GM12801 (cell line): ENCODE data around the gene PBX1.

Experiments used
- TF ChIP-seq, protein P1 (sequence below): IDR thresholded peaks from one replicate; pipeline ENCODE4 v1.5.1; 2011; ENCODE audit warnings: control low read depth; ENCODE audit not compliant: insufficient read length; ENCODE audit errors: extremely low read depth

The PBX1 gene

DNA sequence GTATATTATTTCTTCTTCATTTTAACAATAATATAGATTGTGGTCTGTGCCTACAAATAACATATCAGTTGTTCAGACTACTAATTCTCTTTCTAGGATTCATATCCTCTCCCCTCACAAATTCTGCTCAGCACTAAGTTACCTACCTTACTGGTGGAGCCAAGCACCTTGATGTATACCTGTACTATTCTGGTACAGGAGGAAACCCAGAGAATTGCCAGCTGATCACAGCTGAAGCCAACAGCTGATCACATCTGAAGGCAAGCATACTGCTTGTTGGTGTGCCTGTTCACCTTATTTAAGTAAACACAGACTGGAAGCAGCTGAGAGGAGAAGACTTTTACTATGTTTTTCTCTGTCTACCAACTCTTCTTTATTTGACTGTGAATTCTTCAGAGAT is 101.8 kb downstream of the PBX1 start:
- TF ChIP-seq, protein P1, sequence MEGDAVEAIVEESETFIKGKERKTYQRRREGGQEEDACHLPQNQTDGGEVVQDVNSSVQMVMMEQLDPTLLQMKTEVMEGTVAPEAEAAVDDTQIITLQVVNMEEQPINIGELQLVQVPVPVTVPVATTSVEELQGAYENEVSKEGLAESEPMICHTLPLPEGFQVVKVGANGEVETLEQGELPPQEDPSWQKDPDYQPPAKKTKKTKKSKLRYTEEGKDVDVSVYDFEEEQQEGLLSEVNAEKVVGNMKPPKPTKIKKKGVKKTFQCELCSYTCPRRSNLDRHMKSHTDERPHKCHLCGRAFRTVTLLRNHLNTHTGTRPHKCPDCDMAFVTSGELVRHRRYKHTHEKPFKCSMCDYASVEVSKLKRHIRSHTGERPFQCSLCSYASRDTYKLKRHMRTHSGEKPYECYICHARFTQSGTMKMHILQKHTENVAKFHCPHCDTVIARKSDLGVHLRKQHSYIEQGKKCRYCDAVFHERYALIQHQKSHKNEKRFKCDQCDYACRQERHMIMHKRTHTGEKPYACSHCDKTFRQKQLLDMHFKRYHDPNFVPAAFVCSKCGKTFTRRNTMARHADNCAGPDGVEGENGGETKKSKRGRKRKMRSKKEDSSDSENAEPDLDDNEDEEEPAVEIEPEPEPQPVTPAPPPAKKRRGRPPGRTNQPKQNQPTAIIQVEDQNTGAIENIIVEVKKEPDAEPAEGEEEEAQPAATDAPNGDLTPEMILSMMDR: no peak

DNA sequence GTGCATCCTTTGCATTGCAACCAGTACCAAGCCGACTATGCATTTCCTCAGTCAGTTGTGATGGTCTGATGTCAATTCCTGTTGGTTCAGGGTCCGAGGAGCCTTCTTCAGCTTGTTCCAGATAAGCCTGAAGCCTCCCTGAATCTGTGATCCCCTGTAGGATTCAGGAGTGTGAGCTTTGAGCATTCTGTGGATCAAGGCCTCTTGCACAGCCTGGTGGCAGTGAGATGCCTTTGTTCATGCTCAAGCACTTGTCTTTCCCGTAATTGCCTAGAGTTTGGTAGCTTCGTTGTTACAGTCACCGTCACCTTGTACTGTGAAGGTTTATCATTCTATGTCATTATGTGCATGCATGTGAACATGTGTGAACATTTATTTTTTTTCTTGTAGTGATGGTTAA is 103.5 kb downstream of the PBX1 start:
- TF ChIP-seq, protein P1: no peak

DNA sequence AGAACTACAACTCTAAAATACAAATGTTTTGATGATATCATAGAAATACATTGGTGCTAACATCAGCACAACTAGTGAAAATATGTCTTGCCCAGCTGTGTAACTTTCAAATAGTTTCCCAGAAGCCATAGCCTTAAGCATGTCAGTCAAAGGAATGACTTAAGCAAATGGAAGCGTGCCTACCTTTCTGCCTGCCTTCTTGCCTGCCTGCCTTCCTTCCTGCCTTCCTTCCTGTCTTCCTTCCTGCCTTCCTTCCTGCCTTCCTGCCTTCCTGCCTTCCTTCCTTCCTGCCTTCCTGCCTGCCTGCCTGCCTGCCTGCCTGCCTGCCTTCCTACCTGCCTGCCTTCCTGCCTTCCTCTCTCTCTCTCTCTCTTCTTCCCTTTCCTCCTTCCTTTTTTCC is 104.0 kb downstream of the PBX1 start:
- TF ChIP-seq, protein P1: no peak

DNA sequence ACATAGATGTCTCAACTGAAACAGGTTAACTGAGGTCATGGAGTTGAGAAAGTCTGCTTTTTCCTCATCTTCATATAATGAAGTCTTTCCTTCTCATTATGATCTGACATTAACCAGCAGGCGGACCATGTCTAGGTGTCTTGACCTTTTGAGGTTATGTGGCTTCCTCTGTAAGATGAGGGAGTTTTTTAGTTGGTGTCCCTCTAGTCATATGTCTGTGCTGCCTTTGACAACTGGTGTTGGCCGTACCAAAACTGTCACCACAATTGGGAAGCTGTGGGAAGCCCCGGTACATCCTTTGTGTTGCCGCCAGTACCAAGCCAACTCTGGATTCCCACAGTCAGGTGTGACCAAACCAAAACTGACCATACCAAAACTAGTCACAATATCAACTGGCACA is 105.1 kb downstream of the PBX1 start:
- TF ChIP-seq, protein P1: no peak

DNA sequence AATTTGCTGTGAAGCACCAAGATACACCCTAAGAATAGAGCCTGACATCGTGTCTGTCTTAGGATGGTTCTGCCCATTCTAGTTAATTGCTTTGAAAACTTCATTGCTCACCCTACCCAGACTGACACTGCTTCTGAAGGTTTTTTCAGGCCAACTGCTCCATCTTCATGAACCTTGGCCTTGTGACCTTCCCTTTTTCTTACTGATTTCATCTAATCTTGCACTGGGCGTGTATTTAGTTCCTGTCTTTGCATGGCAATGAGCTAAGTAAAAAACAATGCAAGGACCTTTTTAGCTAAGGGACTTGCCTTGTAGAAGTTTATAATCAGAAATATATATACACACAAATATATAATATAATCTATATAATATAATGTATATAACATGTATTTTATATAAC is 108.0 kb downstream of the PBX1 start:
- TF ChIP-seq, protein P1: no peak

DNA sequence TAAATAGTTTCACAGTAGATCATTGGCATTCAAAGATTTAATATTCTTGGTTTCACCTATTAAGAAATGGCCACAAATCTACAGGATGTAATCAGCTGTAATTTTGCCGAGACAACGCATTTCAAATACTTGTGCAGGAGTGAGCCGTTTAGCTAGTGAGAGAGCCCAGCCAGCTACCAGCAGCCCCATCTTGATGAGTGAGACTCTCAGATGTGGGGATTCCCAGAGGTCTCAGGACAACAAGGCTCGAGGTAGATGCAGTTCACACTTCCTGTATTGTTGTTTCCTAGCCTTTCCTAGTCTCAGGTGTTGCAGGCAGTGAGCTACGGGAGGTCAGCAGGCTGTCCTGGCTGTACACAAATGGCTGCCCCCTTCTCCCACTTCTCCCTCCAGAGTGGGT is 108.6 kb downstream of the PBX1 start:
- TF ChIP-seq, protein P1: no peak

DNA sequence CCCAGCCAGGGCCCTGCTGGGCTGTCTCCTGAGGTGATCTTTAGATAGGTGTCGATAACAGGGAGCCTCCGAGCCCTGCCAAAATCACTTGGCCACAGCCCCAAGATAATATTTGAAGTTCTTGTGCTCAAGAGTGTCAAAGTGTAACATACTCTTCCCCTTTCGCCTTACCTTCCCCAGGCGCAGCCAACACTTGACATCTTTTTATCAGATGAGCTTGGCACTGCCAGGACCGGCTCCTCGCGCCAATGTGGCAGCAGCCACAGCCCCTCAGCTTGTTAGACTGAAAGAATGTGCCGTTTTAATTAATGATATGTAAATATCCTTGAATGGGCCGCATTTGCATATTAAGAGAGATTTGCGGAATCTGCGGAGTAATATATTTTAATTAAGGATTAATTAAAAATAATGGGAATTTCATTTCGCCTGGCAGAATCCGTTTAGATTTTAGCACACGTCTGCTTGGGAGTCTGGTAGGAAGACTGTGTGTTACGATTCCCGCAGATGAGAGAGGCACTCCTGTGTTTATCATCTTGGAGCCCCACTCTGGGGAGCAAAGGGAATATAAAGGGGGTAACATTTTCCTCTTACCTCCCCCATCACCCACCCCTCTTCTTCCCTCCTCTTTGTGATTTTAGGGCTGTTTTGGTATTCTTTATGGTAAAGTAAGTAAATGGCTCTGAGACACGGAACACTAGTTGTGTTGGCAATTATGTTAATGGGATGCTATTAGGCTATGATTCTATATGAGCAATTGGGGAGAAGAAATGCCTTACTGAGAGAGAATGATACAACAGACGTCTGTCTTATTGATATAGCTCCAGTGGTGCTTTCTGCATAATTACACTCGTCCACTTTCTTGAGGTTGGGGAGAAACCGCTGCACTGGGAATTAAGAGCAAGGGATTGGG is 109.8 kb downstream of the PBX1 start:
- TF ChIP-seq, protein P1: no peak
